HG03378 (cell line): ENCODE data around the gene PKD2.
"Not testable (repeated sequence)": the region's sequence is repeated elsewhere in the genome, so short reads cannot be mapped to it uniquely, and the experiment has no call there.

Experiments
- ATAC-seq: cut with Tn5 transposase; IDR thresholded peaks from one replicate; pipeline ENCODE4 v1.9.1; 2021; ENCODE audit warnings: mild to moderate bottlenecking, moderate library complexity; ENCODE audit not compliant: unreplicated experiment

PKD2 gene

DNA sequence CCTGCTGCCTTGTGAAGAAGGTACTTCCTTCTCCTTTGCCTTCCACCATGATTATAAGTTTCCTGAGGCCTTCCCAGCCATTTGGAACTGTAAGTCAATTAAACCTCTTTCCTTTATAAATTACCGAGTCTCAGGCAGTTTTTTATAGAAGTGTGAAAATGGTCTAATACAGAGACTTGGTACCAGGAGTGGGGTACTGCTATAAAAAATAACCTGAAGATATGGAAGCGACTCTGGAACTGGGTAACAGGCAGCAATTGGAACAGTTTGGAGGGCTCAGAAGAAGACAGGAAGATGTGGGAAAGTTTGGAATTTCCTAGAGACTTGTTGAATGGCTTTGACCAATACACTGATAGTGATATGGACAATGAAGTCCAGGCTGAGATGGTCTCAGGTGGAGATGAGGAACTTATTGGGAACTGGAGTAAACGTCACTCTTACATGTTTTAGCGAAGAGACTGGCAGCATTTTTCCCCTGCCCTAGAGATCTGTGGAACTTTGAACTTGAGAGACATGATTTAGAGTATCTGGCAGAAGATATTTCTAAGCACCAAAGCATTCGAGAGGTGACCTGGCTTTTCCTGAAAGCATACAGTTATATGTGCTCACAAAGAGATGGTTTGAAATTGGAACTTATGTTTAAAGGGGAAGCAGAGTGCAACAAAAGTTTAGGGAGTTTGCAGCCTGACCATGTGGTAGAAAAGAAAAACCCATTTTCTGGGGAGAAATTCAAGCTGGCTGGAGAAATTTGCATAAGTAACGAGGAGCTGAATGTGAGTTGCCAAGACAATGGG, 18.6 kb downstream of the PKD2 start:
- not testable (repeated sequence) for ATAC-seq

DNA sequence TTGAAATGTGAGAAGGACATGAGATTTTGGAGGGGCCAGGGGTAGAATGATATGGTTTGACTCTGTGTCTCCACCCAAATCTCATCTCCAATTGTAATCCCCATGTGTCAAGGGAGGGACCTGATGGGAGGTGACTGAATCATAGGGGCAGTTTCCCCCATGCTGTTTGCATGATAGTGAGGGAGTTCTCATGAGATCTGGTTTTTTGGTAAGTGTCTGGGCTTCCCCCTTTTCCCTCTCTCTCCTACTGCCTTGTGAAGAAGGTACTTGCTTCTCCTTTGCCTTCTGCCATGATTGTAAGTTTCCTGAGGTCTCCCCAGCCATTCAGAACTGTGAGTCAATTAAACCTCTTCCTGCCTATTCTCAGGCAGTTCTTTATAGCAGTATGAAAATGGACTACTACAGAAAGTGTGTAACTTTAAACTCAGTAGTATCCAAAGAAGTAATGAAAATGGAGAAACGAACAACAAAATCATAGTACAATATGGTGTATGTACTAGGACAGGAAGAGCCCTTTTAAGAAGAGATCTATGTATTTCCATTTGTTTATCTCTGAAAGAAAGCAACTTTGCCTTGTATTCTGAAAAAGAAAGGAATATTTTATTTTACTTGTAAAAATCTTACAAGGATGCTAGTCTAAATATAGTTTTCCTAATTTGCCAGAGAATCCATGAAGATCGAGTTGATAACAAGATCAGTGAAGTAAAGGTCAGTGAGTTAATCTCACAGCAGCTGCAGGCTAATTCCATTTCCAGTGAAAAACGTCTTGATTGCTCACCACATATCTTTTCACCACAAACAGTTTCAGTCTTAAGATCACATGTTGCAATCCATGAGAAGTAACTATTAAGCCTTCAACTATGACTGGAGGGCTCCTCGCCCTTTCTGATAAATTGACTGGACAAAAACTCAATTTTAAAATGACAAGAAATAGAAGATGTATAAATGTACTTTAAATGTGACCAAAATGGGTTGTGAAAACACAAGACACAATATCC, 20.5 kb downstream of the PKD2 start:
- ATAC-seq: no peak

DNA sequence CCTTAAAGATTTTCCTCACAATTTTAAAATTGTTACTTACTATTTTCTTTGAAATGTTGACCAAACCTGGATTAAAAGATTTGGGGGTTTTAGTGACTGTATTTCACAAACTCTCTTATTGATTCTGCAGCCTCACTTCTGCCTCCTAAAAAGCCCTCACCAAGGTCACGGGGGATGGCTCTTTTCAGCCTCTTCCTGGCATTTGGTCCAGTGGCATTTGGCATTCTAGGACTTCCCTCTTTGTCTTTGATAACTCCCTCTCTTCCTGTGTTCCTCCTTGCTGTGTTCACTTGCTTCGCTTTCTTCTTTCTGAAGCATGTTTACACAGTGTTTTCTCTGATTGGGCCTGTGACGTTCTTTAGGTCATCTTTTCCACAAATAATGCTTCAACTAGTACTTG, 21.5 kb downstream of the PKD2 start:
- no peak for ATAC-seq

DNA sequence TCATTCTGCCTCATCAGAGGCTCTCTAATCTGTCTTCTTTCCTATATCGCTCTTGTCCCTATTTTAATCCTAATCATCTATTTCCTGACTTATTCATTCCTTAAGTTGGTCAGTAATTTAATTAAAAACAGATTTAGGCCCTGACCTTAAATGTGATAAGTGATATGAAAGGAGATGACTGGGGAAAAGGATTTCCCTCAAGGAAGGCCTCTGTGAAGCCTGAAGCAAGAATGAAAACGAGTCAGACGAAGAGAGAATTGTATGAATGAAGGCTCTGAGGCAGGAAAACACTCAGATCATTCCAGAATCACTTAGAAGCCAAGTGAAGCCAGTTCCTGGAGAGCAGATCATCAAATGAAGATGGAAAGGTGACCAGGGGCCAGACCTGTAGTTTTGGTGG, 22.1 kb downstream of the PKD2 start:
- ATAC-seq: no peak

DNA sequence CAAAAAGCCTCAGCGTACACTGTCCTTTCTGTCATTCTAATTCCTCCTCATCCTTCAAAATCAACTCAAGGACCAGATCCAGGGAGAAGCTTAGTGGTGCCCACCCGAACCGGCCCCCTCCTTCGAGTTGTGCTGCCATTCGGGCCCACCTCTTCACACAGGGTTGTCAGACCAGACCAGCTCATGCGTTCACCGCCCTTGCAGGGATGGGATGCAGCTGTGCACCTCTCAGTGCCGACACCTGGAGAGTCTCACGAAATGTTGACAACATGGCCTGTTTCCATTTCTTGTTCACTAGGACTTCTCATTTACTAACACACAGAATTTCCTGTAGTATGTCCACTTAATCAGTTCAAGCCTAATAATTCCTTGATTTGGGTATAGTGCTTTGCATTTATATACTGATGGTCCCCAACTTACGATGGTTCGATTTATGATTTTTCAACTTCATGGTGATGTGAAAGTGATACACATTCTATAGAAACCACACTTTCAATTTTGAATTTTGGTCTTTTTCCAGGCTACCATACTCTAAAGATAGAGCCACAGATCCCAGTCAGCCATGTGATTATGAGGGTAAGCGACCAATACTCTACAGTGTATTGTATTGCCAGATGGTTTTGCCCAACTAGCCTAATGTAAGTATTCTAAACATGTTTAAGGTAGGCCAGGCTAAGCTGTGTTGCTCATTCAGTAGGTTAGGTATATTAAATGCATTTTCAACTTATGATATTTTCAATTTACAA, 23.3 kb downstream of the PKD2 start:
- ATAC-seq: no peak

DNA sequence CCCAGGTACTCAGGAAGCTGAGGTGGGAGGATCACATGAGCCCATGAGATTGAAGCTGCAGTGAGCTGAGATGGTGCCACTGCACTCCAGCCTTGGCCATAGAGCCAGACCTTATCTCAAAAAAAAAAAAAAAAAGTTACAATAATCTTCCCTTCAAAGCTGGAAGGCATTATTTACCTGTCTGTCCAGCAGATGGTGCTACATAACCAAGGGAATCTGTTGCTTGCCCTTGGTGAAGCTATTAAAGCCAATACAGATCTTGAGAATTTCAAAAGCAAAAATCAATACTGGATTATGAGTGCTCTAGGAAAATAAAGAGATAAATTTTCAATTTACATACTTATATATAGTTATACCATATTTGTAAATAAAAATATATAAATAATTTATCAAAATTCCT, 25.9 kb downstream of the PKD2 start:
- ATAC-seq: peak; percentile 49

DNA sequence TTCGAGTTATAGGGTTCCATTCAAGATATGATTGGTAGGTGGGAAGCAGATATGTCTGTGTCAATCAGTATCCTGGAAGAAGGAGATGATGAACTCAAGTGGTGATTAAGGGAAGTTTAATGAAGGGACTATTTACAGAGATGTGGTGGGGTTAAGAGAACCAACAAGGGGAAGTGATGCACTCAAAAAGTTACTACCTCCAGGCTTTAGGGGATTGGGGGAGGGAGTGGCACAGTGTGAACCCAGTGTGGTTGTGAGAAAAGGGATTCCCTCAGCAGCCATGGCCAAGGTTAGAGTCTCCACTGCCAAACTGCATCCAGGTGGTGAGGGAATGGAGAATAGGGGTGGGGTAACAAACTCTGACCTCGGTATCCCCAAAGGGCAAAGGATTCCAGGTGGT, 27.9 kb downstream of the PKD2 start:
- ATAC-seq: no peak

DNA sequence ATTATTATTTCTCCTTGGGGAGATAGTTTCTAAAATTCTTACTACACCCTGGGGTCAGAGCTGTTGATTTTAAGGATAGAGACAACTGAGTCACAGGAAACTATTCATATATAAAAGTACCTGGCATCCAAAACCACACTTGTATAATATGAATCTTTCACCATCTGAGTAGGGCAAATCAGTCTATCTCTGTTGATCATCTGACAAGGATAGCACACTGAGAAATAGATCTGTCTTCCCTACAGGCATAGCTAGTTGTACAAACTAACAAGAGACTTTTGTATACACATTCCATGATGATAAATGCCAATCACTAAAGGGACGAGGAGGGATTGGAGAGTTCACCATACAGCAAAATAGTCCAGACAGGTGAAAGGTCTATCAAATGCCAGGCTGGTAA, 30.0 kb downstream of the PKD2 start:
- ATAC-seq: no peak

DNA sequence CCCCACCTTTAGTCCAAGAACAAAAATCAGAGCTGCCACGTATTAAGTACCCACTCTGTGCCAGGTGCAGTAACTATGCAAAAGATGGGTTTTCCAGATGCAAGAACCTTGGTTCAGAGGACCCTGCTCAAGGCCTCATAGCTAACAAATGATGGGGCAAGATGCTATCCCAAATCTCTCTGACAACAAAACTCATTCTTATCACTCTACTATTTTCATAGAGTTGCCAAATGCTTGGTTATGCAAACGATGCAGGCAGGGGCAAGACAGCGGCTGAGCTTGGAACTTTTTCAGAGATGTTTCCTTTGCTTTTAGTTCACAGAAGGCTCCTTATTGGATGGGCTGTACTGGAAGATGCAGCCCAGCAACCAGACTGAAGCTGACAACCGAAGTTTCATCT, 30.5 kb downstream of the PKD2 start:
- no peak for ATAC-seq

DNA sequence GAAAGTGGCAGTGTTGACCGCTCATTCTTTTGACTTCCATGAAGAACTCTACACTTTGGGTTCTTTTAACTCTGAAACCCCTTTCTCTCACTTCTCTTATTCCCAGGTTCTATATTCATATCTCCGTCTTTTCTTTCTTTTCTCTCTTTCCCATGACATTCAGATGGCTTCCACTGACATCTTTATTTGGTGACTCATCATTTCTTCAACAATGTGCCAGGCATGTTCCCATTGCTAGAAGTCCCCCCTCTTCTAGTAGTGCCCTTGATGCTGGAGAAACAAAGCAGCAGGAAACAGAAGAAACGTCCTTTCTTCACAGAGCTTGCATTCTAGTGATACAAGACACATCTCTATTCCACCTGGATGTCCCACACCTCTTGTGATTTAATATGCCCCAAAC, 33.3 kb downstream of the PKD2 start:
- no peak for ATAC-seq

DNA sequence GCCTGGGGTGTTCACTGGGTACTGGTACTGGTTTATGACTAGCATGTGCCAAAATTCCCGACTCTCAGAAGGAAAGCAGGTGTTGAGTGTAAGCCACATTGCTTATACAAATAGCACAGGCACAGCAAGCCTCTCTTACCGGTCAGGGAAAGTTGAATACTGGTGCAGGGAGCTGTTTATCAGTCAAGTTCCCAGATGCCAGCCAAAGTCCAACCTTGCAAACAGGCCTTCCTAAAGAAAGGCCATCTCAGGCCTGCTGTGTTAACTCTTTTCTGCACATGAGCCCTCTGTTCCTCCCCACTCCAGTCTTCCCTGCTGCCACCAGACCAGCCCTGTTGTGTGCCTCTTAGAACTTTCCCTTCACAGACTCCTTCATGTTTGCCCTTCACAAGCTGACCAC, 34.2 kb downstream of the PKD2 start:
- no peak for ATAC-seq

DNA sequence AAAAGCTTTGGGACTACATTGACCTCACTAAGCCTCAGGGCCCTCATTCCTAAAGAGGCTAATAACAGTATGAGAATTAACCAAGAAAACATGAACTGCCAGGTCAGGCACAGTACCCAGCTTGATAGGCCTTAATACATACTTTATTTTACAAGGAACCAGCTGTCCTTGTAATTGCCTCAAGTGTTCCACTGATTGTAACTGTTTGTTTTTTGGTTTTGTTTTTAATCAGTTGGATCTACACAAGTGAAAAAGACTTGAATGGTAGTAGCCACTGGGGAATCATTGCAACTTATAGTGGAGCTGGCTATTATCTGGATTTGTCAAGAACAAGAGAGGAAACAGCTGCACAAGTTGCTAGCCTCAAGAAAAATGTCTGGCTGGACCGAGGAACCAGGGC, 35.6 kb downstream of the PKD2 start:
- no peak for ATAC-seq

DNA sequence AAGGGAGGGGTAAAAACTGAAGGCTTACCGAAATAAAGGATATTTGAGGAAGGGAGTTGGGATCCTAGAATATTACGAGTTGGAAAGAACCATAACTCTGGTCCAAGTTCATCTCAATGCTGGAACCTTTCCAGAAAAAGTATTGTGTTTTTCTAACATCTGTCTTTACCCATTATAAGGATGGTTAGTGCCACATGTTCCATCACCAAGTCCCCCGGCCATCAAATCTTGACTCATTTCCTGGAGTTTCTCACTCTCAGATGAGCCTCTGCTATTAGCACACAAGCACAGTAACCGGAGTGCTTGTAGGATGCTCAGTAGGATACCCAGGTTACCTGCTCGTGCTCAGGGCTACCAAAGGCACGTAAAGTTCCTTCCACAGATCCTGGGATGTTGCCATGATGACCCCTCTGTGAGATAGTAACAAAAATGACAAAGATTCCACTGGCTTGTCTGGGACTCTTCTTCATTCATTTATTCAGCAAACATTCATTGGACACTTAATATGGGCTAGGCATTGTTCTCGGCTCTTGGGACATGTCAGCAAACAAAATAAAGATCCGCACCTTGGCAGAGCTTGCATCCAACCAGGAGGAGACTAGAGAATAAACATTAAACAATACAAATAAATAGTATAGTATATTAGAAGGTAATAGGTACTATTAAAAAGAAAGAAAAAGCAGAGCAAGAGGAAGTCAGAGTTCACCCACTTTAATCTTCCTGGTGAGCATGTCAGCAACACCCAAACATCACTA, 36.3 kb downstream of the PKD2 start:
- no peak for ATAC-seq

DNA sequence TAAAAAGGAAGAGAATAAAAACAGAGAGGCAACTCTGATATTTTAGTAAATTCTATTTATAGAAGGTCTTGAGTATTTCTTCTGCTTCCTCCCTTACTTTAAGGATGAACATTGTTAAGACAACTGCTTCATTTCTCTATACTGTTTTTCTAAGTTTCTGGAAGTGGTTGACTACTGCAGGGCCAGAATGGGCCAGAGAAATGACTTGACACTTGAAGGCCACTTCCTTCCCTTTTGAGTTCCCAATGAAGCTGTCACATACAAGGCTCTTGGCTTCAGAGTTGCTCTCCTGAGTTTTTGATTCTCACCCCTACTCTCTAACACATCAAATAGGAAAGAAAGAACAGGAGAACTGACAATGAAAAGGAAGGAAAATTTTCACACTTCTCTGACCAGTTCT, 37.6 kb downstream of the PKD2 start:
- no peak for ATAC-seq

DNA sequence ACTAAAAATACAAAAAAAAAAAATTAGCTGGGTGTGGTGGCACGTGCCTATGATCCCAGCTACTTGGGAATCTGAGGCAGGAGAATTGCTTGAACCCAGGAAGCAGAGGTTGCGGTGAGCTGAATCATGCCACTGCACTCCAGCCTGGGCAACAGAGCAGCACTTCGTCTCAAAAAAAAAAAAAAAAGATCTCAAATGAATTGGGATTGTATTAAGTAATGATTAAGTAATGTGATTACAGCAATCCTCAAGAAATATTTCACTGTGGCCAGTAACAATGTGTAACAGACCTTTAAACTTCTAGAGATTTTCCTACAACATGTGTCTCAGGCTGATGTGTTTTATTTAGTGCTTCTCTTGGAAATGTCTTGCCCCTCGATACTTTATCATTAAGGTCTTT, 46.8 kb downstream of the PKD2 start:
- ATAC-seq: no peak

DNA sequence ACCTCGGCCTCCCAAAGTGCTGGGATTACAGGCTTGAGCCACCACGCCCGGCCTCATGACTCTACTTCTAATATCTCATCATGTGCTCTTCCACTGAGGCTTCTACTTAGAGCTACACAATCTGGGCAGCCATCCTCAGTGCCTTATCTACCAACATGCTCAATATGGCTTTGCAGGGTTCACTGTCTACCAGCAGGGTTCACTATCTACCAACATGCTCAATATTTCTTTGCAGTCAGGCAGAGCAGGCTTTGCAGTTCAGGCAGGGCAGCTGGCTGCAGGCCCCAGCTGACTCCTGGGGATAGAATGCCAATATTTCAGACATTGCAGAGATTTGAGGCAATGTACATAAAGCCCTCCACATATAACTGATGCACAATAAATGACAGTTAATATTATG, 47.5 kb downstream of the PKD2 start:
- no peak for ATAC-seq

DNA sequence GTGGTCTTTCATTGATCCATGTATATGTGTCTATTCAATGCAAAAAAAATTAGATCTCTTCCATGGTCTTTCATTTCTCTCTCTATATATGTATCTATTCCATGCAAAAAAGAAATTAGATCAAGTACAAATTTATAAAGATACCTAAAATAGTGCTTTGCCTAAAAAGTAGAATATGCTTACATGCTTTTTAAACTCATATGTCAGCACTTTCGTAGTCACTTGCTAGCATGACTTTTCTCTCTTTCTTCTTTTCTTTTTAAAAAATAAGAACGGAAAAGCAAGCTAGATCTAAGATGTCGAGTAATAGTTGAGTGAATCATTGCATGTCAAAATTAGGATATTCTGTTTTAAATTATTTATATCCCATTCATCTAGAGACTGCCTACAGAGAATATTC, 50.9 kb downstream of the PKD2 start:
- ATAC-seq: no peak

DNA sequence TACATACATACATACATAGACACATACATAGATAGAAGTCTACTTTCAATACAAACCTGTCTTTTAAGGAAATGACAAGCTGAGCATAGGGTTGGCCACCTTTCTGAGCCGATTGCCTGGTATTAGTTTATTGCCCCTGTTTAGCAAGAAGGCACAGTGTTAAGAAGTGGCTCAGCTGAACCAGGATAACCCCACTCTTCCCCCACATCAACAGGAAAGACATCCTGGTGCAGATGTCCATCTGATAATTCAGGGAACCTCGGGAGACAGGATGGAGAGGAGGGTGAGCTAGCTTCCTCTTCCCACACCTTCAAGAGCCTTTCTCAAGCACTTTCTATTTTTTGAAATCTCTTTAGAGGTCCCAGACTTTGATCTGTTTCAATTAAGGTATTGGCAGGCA, 52.3 kb downstream of the PKD2 start:
- ATAC-seq: no peak

DNA sequence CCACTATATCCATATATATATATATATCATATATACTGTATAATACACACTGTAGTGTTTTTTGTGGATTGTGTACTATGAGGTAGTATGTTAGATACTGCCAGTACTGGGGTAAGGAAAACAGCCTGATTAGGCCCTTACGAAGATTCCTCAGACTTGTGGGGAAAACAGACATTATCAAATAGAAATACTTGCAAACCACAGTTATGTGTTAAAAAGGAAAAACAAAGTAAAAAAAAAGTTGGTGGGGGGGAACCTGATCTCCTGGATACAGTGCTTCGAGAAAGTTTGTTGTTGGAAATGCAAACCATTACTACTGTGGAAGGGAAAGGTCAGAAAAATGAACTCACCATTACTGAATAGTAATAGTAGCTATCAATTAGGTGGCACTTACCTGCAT, 53.0 kb downstream of the PKD2 start:
- no peak for ATAC-seq

DNA sequence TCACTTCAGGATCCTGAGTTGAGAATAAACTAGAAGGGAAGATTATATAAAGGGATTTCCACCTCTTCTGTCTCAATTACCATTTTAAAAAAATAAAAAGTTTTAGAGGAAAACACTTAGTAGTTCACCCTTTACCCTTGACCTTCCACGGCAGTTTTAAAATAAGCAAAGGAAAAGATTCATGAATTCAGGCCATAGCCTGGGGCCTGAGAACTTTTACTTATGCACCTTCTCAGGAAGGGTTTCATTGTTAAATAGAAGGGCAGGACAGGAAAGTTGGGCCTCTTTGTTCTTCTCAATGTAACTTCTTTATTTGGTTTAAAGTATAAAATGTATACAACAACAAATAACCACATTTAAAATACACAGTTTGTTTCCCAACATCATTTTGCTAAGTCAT, 54.9 kb downstream of the PKD2 start:
- ATAC-seq: no peak

DNA sequence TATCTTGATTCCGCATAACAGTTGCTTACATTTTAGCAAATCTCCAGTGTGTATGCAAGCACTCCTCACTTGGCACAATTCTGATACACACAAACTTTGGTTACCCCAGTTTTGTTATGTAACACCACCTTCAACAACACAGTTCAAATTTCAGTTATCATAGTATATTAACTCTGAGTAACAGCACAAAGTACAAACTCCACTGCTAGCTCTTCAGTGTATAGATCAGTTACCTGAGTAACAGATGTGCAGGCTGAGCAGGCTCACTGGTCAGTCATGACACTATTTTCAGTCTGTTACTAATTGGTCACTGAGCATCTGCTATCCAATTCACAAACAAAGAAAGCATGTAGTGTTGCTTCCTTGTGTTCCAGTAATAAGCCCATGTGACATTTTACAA, 55.4 kb downstream of the PKD2 start:
- ATAC-seq: no peak
